Type B pancreatic cell (in vitro differentiated cells): ENCODE measurements around the gene AGT. TPM values are rescaled to one million over a fixed set of nuclear protein-coding genes. Genes with fewer than 3 reads are reported as not detected.
"Not testable (repeated sequence)": the region's sequence is repeated elsewhere in the genome, so short reads cannot be mapped to it uniquely, and the experiment has no call there.

Experiments
- DNase-seq: peaks from one replicate; pipeline ENCODE4 v3.0.0; 2021; ENCODE audit warnings: mixed read lengths; ENCODE audit not compliant: unreplicated experiment; ENCODE audit errors: extremely low spot score
- H3K27ac Mint-ChIP-seq: 2 replicates; pipeline ENCODE4 v1.8.0; 2021; ENCODE audit warnings: mild to moderate bottlenecking, mixed read lengths
- H3K27me3 Mint-ChIP-seq: 2 replicates; pipeline ENCODE4 v1.8.0; 2021; ENCODE audit warnings: mixed read lengths
- H3K36me3 Mint-ChIP-seq: 2 replicates; pipeline ENCODE4 v1.8.0; 2021; ENCODE audit warnings: mixed read lengths
- H3K4me1 Mint-ChIP-seq: one replicate; pipeline ENCODE4 v1.8.0; 2021; ENCODE audit warnings: mixed read lengths; ENCODE audit not compliant: unreplicated experiment
- H3K4me3 Mint-ChIP-seq: 2 replicates; pipeline ENCODE4 v1.8.0; 2021; ENCODE audit warnings: mild to moderate bottlenecking, mixed read lengths
- H3K9me3 Mint-ChIP-seq: 2 replicates; pipeline ENCODE4 v1.8.0; 2021; ENCODE audit warnings: mixed read lengths
- total RNA-seq: library from RNA; stranded (reverse); gene quantifications from 2 replicates; pipeline ENCODE4 v1.2.1, GENCODE V29; 2021; ENCODE audit warnings: low replicate concordance
- TF ChIP-seq, protein P1 (sequence below): fragments of 200-600 bp; sonication (generic); conservative IDR thresholded peaks from 2 replicates; pipeline ENCODE4 v1.5.0; 2021; ENCODE audit warnings: antibody characterized with exemption, mild to moderate bottlenecking

AGT gene
- total RNA-seq, 1 donor from 2014 or later: 125 TPM

DNA sequence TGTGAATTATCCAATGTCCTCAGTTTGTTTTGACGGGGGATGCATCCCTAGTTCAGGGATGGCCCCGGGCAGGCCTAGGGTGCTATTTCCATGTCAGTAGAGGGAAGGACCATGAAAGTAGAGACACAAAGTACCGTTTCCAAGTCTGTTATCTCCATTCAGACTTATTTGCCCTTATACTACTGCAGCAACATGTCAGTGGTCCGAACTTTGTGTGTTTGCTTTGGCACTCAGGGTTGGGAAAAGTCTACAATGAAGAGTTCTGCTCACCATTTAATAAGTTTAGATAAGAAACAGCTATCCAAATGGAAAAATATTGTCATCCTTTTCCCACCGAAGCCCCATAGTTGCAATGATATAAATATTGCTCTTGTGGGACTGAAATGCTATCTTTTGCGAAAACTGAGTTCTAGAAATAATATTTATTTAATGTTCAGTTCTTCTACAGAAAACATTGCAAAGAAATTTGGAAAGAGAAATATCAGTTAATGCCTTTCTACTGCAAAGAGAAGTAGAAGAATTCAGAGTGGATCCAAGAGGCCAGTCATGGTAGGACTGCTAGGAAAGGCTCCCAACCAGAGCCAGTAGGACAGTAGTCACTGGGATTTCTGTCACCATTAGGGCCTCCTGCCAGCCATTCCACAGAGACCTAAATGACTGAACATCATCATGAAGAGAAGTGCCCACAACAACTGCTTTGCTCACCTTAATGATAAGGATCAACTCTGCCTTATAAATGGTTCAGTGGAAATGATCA, 11.5 kb upstream of the AGT start:
- no peak for DNase-seq
- H3K4me1 Mint-ChIP-seq: peaks cover 11% of the 10 kb centered on the region
- H3K9me3 Mint-ChIP-seq: peaks cover 4% of the 10 kb centered on the region
- H3K27ac Mint-ChIP-seq: no peak overlapping the region
- no peaks in the 10 kb centered on the region for H3K36me3 Mint-ChIP-seq
- H3K27me3 Mint-ChIP-seq: peaks cover 4% of the 10 kb centered on the region
- H3K4me3 Mint-ChIP-seq: no peak overlapping the region
- TF ChIP-seq, protein P1, sequence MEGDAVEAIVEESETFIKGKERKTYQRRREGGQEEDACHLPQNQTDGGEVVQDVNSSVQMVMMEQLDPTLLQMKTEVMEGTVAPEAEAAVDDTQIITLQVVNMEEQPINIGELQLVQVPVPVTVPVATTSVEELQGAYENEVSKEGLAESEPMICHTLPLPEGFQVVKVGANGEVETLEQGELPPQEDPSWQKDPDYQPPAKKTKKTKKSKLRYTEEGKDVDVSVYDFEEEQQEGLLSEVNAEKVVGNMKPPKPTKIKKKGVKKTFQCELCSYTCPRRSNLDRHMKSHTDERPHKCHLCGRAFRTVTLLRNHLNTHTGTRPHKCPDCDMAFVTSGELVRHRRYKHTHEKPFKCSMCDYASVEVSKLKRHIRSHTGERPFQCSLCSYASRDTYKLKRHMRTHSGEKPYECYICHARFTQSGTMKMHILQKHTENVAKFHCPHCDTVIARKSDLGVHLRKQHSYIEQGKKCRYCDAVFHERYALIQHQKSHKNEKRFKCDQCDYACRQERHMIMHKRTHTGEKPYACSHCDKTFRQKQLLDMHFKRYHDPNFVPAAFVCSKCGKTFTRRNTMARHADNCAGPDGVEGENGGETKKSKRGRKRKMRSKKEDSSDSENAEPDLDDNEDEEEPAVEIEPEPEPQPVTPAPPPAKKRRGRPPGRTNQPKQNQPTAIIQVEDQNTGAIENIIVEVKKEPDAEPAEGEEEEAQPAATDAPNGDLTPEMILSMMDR: no peak

GRCh38 chr1:230721849-230722522, 8.1 kb upstream of the AGT start:
- not testable (repeated sequence) for DNase-seq, H3K27me3 Mint-ChIP-seq, H3K27ac Mint-ChIP-seq

GRCh38 chr1:230717251-230717650, 3.3 kb upstream of the AGT start:
- peaks cover 20% of the 10 kb centered on the region for H3K4me1 Mint-ChIP-seq
- peaks cover 4% of the 10 kb centered on the region for H3K9me3 Mint-ChIP-seq
- TF ChIP-seq, protein P1: no peak
- H3K27ac Mint-ChIP-seq: no peak overlapping the region
- no peak overlapping the region for H3K4me3 Mint-ChIP-seq
- DNase-seq: no peak
- peaks cover 4% of the 10 kb centered on the region for H3K27me3 Mint-ChIP-seq
- no peaks in the 10 kb centered on the region for H3K36me3 Mint-ChIP-seq

More at GRCh38 chr1:230721849-230722522, 8.1 kb upstream of the AGT start:
- H3K36me3 Mint-ChIP-seq, H3K4me3 Mint-ChIP-seq, H3K9me3 Mint-ChIP-seq, H3K4me1 Mint-ChIP-seq: not testable (repeated sequence)

DNA sequence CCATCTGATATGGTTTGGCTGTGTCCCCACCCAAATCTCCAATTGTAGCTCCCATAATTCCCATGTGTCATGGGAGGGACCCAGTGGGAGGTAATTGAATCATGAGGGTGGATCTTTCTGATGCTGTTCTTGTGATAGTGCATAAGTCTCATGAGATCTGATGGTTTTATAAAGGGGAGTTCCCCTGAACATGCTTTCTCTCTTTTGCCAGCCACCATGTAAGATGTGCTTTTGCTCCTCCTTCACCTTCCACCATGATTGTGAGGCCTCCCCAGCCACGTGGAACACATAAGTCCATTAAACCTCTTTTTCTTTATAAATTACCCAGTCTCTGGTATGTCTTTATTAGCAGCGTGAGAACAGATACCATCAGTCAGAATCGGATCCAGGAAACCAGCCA, 2.5 kb upstream of the AGT start:
- DNase-seq, H3K27ac Mint-ChIP-seq, H3K4me3 Mint-ChIP-seq, H3K27me3 Mint-ChIP-seq, H3K36me3 Mint-ChIP-seq, H3K9me3 Mint-ChIP-seq: not testable (repeated sequence)
- H3K4me1 Mint-ChIP-seq: peaks cover 20% of the 10 kb centered on the region

DNA sequence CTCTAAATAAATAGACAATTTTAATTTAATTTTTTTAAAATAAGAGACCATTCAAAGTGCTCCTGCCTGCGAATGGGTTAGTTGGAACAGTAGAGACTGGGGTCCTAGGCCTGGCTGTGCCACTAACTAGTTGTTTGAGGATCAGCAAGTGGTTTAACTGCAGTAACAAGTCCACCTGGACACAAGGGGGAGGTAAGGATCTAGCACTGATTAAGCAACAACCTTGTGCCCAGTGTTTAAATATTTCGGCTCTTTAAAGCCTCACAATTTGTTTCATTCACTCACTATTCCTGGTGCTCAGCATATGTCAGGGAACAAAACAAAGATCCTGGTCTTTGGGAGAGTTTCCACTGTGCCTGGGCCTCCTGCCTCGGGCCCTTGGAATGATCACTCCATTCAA, 1.6 kb upstream of the AGT start:
- Mint-ChIP-seq H3K27ac (no peak overlapping the region), H3K4me1 (peaks cover 20% of the 10 kb centered on the region), H3K9me3 (no peaks in the 10 kb centered on the region), H3K27me3 (no peaks in the 10 kb centered on the region), H3K4me3 (no peak overlapping the region), H3K36me3 (no peaks in the 10 kb centered on the region)
- TF ChIP-seq, protein P1: no peak
- no peak for DNase-seq

- Mint-ChIP-seq H3K4me1 (peaks cover 26% of the 10 kb centered on the region), H3K9me3 (no peaks in the 10 kb centered on the region), H3K36me3 (no peaks in the 10 kb centered on the region), H3K27me3 (peaks cover under 1% of the 10 kb centered on the region), H3K27ac (no peak overlapping the region), H3K4me3 (peak overlapping the region; percentile 66)
- no peak for DNase-seq
- TF ChIP-seq, protein P1: no peak
These were observed 391 bp downstream of the AGT start for GRCh38 chr1:230713547-230713914.
